Measurements from ENCODE around the gene SLC23A3.

SLC23A3 gene

DNA sequence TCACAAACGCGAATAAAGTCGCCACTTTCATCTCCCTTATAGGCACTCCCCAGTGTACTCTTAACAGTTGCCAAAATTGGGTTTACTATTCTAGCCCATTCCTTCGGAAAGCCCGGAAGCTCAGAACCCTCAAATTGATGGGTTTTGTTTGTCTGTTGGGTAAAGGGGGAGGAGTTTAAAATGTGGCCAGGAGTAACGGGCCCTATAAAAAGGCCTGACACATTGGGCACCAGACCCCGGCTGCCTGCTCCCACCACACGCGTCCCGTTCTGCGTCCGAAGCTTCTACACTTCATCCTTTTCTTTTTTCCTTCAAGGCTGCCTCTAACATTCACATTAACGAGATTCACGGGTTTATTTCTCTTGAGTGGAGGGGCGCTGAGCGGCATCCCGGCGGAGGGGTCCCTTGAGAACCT is 10.1 kb downstream of the SLC23A3 start:
- TF ChIP-seq, protein P1, sequence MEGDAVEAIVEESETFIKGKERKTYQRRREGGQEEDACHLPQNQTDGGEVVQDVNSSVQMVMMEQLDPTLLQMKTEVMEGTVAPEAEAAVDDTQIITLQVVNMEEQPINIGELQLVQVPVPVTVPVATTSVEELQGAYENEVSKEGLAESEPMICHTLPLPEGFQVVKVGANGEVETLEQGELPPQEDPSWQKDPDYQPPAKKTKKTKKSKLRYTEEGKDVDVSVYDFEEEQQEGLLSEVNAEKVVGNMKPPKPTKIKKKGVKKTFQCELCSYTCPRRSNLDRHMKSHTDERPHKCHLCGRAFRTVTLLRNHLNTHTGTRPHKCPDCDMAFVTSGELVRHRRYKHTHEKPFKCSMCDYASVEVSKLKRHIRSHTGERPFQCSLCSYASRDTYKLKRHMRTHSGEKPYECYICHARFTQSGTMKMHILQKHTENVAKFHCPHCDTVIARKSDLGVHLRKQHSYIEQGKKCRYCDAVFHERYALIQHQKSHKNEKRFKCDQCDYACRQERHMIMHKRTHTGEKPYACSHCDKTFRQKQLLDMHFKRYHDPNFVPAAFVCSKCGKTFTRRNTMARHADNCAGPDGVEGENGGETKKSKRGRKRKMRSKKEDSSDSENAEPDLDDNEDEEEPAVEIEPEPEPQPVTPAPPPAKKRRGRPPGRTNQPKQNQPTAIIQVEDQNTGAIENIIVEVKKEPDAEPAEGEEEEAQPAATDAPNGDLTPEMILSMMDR (IDR thresholded peaks at IDR 0.05; ENCODE audit: extremely low read depth, insufficient read depth, missing control alignments) = no peak
- no peak for DNase-seq (ENCODE audit: low spot score)
- in situ Hi-C loops (cut with MboI; ENCODE audit: low pct_unique_long_range_greater_than_20kb, low sequenced_read_pairs, unreplicated experiment) = loop anchor here (10.0 kb wide), 1 partner anchor 115 kb away; the partner anchor contains the start of gene CFAP65

DNA sequence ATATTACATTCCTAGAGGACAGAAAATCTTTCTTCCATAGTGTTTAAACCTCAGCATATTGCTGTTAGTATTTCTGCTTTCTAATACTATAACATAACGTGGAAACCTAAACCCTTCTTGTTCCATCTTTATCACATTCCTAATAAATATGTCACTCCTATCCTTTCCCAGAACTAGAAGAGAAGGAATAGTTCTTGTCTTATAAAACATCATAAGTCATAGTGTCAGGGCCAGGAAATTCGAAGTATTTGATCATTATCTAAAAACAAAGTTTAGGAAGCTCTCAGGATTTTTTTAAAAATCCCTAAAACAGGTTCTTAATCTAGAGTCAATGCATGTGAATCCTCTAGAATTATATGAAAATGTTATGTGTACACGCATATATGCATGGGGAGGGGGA is 11.2 kb downstream of the SLC23A3 start:
- in situ Hi-C loops (cut with MboI; ENCODE audit: low pct_unique_long_range_greater_than_20kb, low sequenced_read_pairs, unreplicated experiment) = loop anchor here (10.0 kb wide), 1 partner anchor 114 kb away; the partner anchor contains the start of gene CFAP65
- TF ChIP-seq, protein P1 (IDR thresholded peaks at IDR 0.05; ENCODE audit: extremely low read depth, insufficient read depth, missing control alignments) = no peak
- no peak for DNase-seq (ENCODE audit: low spot score)

DNA sequence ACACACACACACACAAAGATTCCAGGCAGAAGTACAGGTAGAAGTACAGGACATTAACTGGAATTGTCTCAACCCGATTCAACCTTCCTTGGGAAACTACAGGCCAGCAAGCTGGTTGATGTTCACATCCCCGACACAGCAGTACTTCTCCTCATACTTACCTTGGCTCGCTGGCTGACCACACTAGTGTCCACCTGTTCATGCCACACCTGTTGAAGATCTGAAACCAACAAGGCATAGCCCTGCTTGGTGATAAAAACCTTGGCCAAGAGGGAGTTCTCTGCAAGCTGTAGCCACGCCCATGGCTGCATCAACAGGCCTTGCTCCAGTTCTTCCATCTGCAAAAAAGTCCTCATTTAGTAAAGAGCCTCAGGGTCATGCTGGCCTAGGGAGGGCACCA is 11.8 kb downstream of the SLC23A3 start:
- in situ Hi-C loops (cut with MboI; ENCODE audit: low pct_unique_long_range_greater_than_20kb, low sequenced_read_pairs, unreplicated experiment) = loop anchor here (10.0 kb wide), 1 partner anchor 113 kb away; the partner anchor contains the start of gene CFAP65
- TF ChIP-seq, protein P1 (IDR thresholded peaks at IDR 0.05; ENCODE audit: extremely low read depth, insufficient read depth, missing control alignments) = no peak
- DNase-seq (ENCODE audit: low spot score) = no peak

DNA sequence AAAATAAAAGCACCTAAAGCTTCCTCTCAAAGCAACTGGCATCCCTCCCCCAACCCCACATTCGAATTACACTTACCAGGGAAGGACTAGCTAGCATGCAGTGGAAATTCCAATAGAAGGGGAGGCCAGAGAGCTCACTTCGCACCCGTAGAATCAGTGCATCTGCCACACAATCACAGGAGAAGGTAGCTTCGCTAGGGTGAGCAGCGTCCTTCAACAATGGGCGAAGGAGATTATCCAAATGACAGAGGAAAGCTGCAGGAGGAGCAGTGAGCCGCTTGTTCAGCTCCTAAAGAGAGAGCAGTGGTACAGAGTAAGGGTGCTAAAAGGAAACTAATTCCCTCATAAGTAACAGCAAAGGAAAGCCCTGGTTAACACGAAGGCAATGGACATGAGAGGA is 12.4 kb downstream of the SLC23A3 start:
- TF ChIP-seq, protein P1 (IDR thresholded peaks at IDR 0.05; ENCODE audit: extremely low read depth, insufficient read depth, missing control alignments) = no peak
- DNase-seq (ENCODE audit: low spot score) = no peak
- in situ Hi-C loops (cut with MboI; ENCODE audit: low pct_unique_long_range_greater_than_20kb, low sequenced_read_pairs, unreplicated experiment) = loop anchor here (10.0 kb wide), 1 partner anchor 113 kb away; the partner anchor contains the start of gene CFAP65

DNA sequence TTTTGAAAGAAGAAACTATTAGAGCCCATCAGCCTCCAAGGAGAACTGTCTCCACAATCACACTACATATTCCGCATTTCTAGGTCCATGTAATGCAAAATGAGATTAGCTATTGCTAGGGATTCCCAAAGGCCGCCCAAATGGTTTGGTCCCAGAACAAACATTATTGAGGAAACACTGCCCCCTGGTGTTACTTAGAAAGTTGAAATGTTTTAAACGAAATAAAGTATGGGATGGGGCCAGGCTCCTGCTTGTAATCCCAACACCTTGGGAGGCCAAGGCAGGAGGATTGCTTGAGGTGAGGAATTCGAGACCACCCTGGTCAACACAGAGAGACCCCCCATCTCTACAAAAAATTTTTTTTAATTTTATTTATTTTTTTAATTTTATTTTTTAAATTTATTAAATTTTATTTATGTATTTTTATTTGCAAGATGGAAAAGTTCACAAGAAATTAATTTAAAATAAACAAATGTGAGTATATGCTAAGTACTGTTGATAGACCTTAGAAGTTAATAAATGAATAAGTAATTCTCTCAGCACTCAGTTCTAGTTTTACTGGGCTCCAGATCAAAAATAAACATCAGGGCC is 14.7 kb downstream of the SLC23A3 start:
- in situ Hi-C loops (cut with MboI; ENCODE audit: low pct_unique_long_range_greater_than_20kb, low sequenced_read_pairs, unreplicated experiment) = loop anchor here (10.0 kb wide), 1 partner anchor 110 kb away; the partner anchor contains the start of gene CFAP65
- TF ChIP-seq, protein P1 (IDR thresholded peaks at IDR 0.05; ENCODE audit: extremely low read depth, insufficient read depth, missing control alignments) = peak; percentile 52
- DNase-seq (ENCODE audit: low spot score) = peak; percentile 65

DNA sequence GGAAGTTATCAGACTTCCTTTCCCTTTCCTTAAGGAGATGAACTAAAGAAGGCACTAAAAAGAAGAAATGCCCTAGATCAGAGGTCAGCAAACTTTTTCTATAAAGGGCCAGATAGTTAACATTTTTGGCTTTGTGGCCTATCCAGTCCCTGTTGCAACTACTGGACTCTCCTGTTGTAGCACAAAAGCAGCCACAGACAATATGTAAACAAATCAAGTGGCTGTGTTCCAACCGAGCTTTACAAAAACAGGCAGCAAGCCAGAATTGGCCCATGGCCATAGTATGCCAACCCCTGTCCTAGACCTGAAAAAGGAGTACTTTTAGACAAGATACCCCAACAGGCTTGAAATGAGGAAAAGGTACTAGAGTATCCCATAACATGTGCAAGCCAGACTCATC is 20.2 kb downstream of the SLC23A3 start:
- no peak for DNase-seq (ENCODE audit: low spot score)
- TF ChIP-seq, protein P1 (IDR thresholded peaks at IDR 0.05; ENCODE audit: extremely low read depth, insufficient read depth, missing control alignments) = no peak
- in situ Hi-C loops (cut with MboI; ENCODE audit: low pct_unique_long_range_greater_than_20kb, low sequenced_read_pairs, unreplicated experiment) = loop anchor here (10.0 kb wide), 1 partner anchor 105 kb away; the partner anchor contains the start of gene CFAP65

Data from GM13977 (cell line).